Measurements from ENCODE around the gene TMIGD1.
"Not testable (repeated sequence)": the region's sequence is repeated elsewhere in the genome, so short reads cannot be mapped to it uniquely, and the experiment has no call there.

Gene TMIGD1

GRCh38 chr17:30358055-30358760 is 24.4 kb upstream of the TMIGD1 start:
- DNase-seq: peak; percentile 21

DNA sequence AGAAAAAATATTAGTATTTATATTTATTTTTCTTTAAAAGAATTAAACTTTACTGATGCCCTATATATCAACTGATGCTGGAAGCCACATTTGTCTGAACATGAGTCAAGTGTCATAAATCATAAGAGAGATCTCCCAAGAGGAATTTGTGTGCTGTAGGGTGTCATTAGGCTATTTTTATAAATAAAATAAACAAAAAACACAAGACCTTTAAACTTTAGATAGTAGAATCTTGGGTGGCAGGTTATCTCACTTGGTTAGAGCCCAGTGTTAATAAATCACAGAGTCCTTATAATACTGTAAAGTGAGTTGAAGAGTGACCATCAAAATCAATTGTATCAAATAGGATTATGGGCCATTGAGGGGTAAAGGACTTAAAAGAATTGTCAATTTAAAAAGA is 23.6 kb upstream of the TMIGD1 start:
- no peak for DNase-seq

GRCh38 chr17:30354701-30355100 is 20.8 kb upstream of the TMIGD1 start:
- no peak for DNase-seq

- peak; percentile 20 for DNase-seq
Measured at GRCh38 chr17:30352240-30352814, 18.5 kb upstream of the TMIGD1 start.

GRCh38 chr17:30351735-30352134 is 17.9 kb upstream of the TMIGD1 start:
- DNase-seq: no peak

- not testable (repeated sequence) for DNase-seq
Measured at GRCh38 chr17:30351263-30351662, 17.4 kb upstream of the TMIGD1 start.

- DNase-seq: no peak
Measured at GRCh38 chr17:30349252-30349651, 15.4 kb upstream of the TMIGD1 start.

GRCh38 chr17:30347488-30347887 is 13.6 kb upstream of the TMIGD1 start:
- no peak for DNase-seq

DNA sequence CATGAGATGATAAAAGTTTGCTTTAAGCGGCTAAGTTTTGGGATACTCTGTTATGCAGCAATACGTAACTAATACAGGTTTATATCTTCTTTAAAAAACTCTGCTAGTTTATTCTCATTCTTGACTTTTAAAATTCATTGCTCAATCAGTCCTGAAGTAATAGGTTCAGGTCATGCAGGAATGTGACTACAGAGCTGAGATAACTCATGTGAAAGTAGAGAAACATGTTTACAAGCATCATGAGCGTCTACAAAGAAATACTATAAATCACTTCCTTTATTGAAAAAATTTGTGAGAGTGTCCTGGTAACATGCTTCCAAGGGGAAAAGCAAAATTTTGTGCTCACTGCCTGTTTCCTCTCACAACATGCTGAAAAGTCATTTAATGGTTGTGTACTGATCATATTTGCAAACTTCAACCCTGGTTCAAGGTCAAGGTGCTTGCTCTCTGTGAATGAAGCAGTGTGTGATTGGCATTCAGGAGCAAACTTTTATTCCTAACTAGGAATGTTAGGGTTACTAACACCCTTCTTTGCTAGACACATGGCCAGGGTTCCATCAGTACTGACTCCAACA is 12.5 kb upstream of the TMIGD1 start:
- DNase-seq: no peak

DNA sequence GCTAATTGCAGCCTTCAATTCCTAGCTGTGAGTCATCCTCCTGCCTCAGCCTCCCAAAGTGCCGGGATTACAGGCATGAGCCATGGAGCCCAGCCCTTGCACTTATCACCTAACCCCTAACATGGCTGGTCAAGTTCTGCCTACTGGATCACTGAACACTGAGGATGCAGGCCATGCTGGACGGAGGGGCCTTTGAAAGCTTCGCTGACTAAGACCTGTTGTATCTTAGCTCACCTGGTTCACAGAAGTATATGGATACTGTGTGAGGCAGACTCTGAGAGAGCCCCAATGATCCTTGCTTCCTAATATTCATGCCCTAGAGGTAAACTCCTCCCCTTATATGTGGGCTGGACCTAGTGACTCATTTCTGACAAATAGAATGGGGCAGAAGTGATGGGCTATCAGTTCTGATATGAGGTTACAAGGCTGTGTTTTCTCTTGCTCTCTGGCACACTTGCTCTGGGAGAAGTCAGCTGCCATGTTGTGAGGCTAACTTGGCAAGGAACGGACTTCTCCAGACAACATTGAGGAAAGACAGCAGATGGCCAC is 11.7 kb upstream of the TMIGD1 start:
- peak; percentile 82 for DNase-seq

- DNase-seq: no peak
Measured at GRCh38 chr17:30345089-30345433, 11.2 kb upstream of the TMIGD1 start.

GRCh38 chr17:30344283-30345088 is 10.6 kb upstream of the TMIGD1 start:
- DNase-seq: peak; percentile 96

GRCh38 chr17:30343796-30344195 is 9.9 kb upstream of the TMIGD1 start:
- DNase-seq: no peak

DNA sequence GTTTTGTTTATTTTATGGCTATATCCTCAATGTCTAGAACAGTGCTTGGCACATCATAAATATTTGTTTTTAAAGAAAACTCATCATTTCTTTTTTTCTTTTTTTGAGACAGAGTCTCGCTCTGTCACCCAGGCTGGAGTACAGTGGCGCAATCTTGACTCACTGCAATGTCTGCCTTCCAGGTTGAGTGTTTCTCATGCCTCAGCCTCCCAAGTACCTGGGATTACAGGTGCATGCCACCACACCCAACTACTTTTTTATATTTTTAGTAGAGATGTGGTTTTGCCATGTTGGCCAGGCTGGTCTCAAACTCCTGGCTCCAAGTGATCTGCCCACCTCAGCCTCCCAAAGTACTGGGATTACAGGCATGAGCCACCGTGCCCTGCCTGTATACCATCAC is 9.4 kb upstream of the TMIGD1 start:
- not testable (repeated sequence) for DNase-seq

DNA sequence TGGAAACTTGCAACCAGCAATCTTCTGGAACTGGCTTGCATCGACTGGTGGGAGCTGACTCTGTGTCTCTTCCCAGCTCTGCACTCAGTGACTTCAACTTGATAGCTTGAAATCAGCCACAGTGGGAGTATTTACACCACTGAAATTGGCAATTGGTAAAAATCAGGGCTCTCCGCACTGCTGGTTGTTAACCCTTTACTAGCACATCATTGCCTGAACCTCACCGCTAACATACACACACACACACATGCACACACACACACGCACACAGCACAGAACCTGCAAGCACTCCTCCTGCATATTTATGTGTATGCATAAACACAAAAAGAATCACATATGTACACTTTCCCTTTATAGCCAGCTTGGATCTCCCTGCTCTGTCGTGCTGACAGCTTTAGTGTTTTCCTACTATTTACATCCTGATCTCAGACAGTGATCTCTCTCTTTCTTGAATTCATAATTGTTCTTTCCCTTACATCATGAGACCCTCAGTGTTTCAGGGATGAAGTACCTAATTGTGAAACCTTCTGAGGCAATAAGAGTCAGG is 7.9 kb upstream of the TMIGD1 start:
- DNase-seq: no peak

DNA sequence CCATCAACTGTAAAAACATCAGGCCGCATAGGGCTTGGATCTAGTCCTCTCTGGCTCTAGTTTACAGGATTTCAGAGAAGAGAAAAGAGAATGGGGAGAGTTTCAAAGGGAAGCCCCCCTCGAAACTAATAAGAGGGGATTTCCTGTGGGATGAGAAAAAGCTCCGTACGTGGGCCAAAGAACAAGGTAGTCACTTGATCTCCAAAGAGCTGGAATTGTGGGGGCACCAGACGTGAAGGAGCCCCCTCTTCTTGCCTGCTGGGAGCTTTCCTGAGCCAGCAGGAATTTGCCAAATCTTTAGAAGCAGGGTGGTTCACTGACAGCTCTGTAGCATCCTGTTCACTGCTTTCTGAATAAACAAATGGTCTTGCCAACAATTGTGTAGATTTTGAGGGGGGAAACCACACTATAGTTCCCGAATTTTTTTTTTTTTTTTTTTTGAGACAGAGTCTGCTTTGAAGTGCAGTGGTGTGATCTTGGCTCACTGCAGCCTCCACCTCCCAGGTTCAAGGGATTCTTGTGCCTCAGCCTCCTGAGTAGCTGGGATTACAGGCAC is 7.0 kb upstream of the TMIGD1 start:
- no peak for DNase-seq

- DNase-seq: no peak
Measured at GRCh38 chr17:30339086-30339485, 5.2 kb upstream of the TMIGD1 start.

DNA sequence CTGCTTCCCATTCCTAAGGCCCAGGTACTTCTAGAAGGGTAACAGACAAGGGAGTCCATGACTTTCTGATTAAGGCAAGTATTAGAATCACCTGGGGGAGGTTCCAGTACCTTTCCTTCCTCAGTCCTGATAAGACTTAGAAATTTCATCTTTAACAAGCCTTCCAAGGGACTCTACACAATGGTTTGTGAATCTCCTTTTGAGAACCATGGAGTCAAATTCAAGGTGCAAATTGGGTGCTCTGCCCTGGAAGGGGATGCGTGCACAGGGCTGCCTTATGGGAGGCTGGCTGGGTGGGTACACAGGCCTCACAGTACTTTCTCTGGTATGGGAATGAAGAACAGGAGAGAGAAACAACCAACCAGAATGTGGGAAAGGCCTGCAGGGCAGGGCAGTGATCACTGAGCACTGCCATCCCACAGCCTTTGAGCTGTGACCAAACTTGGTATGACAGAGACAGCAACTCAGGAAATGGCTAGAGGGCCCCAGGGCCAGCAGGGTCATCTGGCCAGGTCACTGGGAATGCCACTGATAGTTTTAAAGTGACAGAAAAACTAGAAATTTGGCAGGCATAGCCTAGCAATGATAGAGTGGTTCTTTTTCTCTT is 3.6 kb upstream of the TMIGD1 start:
- no peak for DNase-seq

DNA sequence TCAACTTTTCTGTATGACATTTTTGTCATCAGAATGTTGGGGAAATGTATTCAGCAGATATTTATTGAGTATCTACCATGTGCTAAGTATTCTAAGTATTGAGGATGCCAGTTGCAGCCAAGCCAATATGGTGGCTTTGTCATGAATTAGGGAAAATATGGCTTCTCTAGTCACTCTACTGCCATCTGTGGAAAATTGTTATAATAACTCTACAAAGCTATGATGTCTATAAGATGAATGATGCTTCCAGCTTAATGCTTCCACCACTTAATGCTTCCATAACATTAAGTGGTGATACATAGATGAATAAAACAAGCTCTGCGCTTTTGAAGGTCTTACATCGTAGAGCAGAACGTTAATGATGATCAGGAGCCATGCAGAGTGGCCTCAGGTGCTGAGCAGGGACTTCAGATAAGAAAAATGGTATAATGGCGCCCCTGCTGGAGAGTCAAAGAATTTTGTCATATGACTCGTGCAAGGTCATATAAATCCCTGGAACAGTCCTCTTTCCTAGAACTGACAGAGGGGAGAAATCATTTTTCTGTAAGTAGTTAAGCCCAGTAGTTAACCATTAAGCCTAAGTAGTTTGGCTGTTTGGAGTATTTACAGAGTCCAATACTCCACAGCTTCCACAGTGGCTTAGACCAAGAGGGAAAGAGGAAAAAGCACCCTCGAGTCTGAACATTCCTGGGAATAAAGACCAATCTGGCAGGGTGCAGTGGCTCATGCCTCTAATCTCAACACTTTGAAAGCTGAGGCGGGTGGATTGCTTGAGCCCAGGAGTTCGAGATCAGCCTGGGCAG is 2.7 kb upstream of the TMIGD1 start:
- peak; percentile 94 for DNase-seq

GRCh38 chr17:30334421-30334820 is 564 bp upstream of the TMIGD1 start:
- DNase-seq: no peak

DNA sequence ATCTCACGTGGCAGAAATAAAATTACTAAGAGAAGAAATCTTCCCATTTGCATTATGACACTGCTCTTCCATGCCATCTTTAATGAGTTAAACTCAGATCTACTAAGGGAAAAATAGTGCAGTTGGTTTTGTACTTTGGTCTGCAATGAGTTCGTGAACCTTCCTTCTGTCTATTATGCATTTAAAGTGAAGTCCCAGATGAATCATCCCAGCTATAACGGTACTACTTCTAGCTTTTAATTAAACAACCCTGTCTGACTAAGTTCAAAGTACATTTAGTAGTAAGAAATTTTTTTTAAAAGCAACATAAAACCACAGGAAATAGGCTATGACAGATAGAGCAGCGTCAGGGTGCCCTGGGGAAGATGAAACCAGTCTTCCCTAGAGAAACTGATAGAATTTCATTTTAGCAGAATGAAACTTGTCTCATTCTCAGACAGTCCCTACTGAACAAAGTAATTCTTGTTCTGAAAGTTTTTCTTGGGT is 1.8 kb downstream of the TMIGD1 start:
- peak; percentile 26 for DNase-seq

All from OCI-M1 (cell line).